Esophagus muscularis mucosa (tissue), 4 donors: ENCODE data around the gene TCP10L. TPM values are rescaled to one million over a fixed set of nuclear protein-coding genes. Genes with fewer than 3 reads are reported as not detected.

Source experiments
- DNase-seq: peaks from one replicate; pipeline ENCODE4 v3.0.0-alpha.2; 2017; ENCODE audit errors: extremely low spot score
- H3K27ac ChIP-seq, 4 donors: fragments of 200-600 bp; sonication (generic); replicated peaks in 1 of 4; 1 replicate in 3 of 4; 2 replicates in 1 of 4; pipeline ENCODE4 v1.5.1; 2016 to 2019; ENCODE audit warnings: mild to moderate bottlenecking in 1 of 4
- H3K27me3 ChIP-seq, 4 donors: fragments of 200-600 bp; sonication (generic); one replicate each; pipeline versions ENCODE4 v1.5.1 to v1.6.0; 2016 to 2019
- H3K36me3 ChIP-seq, 4 donors: fragments of 200-600 bp; sonication (generic); one replicate each; pipeline ENCODE4 v1.5.1; 2016 to 2019
- H3K4me1 ChIP-seq, 4 donors: fragments of 200-600 bp; sonication (generic); one replicate each; pipeline ENCODE4 v1.5.1; 2016 to 2019
- H3K4me3 ChIP-seq, 4 donors: fragments of 200-600 bp; sonication (generic); 1 replicate in 2 of 4; 2 replicates in 2 of 4; pipeline ENCODE4 v1.5.1; 2016 to 2019; ENCODE audit warnings: mild to moderate bottlenecking in 4 of 4, moderate library complexity in 1 of 4
- H3K9me3 ChIP-seq, 4 donors: fragments of 200-600 bp; sonication (generic); 1 replicate in 3 of 4; 2 replicates in 1 of 4; pipeline ENCODE4 v1.5.1; 2016 to 2019
- EP300 ChIP-seq: sonication (generic); formaldehyde crosslinking; IDR thresholded peaks from one replicate; pipeline ENCODE4 v1.6.1; 2017; ENCODE audit warnings: antibody characterized with exemption
- POLR2A ChIP-seq: fragments of 450-650 bp; IDR thresholded peaks from one replicate; pipeline ENCODE4 v1.6.1; 2017; ENCODE audit warnings: antibody characterized with exemption, moderate library complexity, mild to moderate bottlenecking, low read depth
- POLR2AphosphoS5 ChIP-seq, 2 donors: sonication (generic); formaldehyde crosslinking; IDR thresholded peaks; one replicate each; pipeline ENCODE4 v1.6.1; 2017; ENCODE audit warnings: antibody characterized with exemption in 2 of 2
- WGBS: methylation state at CpG from one replicate; pipeline ENCODE4 v1.1.5; 2018; 5-methylcytosine and 5-hydroxymethylcytosine counted together
- intact Hi-C: fragments of 100-400 bp; cut with DNase I; formaldehyde crosslinking; loops from one replicate; pipeline ENCODE4 v1.15.1; 2023
- total RNA-seq, 4 donors: library from RNA; depleted of rRNA; stranded (reverse); fragments of >200 nt; gene quantifications; one replicate each; pipeline versions ENCODE4 v1.1.0 to v1.2.1, GENCODE V29; 2016
- TF ChIP-seq, protein P1 (sequence below), 3 experiments: fragments of 200-600 bp in 2 of 3; fragments of 450-650 bp in 1 of 3; sonication (generic) in 2 of 3; IDR thresholded peaks; one replicate each; pipeline ENCODE4 v1.5.1; 2017 to 2019; ENCODE audit warnings: antibody characterized with exemption in 3 of 3, mild to moderate bottlenecking in 2 of 3, moderate library complexity in 1 of 3

Gene TCP10L
- total RNA-seq, 4 donors from 2014 or later = 1.2 to 1.7 (median 1.5) TPM

DNA sequence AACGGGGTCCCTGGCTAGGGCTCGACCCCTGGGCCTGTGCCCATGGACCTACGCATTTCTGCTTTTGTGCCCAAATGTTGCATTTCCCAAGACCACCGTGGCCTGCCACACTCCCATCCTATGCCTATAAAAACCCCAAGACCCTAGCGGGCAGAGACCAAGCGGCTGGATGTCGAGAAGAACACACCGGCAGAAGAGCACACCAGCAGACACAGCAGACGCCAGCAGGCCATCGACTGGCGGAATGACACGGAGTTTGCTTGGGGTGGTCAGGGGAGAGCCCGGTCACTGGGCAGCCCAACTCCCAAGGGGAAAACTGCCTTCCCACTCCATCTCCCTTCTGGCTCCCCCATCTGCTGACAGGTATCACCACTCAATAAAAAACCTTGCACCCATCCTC, 4.4 kb downstream of the TCP10L start:
- TF ChIP-seq POLR2A = no peak
- Histone ChIP-seq H3K27ac (no peak overlapping the region), H3K4me1 (no peaks in the 10 kb centered on the region), H3K4me3 (no peak overlapping the region), H3K36me3 (peaks cover 0 to 14% (median 0%) of the 10 kb centered on the region in 4 donors), H3K9me3 (no peaks in the 10 kb centered on the region), H3K27me3 (no peaks in the 10 kb centered on the region)
- intact Hi-C loops = no loop called here
- DNase-seq = no peak
- WGBS = 90% methylated on average over 13 of the region's 13 CpGs

DNA sequence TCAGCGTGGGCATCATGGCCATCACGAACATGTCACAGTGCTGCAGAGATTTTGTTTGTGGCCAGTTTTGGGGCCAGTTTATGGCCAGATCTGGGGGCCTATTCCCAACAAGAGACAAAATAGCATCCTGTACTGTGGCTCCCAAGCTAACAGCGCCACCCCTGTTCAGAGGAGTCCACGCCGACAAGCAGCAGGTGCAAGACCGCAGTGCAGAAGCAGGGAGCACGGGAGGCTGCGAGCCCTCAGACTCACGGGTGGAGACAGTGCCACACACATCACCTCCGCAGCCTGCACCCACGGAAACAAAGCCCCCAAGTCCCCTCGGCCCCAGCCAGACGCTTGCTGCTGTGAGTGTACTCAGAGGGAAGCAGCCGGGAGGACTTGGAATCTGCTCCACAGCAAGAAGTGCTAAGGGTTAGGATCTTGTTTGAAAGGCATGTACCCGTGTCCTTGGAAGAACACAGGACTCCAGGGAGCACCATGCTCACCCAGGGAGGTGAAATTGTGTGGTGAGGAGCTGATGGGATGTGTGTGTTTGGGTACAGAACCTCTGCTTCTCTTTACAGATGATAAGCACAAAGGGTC, 7.1 kb downstream of the TCP10L start:
- H3K27me3 ChIP-seq = no peaks in the 10 kb centered on the region
- WGBS = 58% methylated on average over 15 of the region's 15 CpGs

DNA sequence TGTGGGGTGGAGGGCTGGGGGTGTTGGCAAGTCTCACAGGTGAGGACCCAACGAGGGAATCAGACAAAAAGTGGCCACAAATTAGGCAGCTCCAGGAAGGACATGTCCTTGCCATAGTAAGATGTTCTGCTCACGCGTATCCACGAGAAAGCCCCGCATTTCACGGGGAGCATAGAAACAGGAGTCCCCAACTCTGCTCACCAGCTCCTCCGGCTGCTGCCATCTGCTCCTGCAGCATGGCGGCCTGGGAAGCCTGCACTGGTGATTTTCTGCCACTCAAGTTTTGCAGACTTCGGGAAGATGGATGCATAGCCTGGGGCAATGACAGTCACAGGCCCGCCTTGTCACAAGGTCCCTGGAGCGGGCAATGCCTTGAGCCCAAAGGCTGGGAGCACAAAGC, 9.3 kb downstream of the TCP10L start:
- H3K9me3 ChIP-seq = no peaks in the 10 kb centered on the region
- H3K36me3 ChIP-seq = peaks cover 0 to 14% (median 0%) of the 10 kb centered on the region in 4 donors
- WGBS = 97% methylated on average over 6 of the region's 11 CpGs
- H3K27me3 ChIP-seq = no peaks in the 10 kb centered on the region
- no peaks in the 10 kb centered on the region for H3K4me1 ChIP-seq
- TF ChIP-seq, protein P1, sequence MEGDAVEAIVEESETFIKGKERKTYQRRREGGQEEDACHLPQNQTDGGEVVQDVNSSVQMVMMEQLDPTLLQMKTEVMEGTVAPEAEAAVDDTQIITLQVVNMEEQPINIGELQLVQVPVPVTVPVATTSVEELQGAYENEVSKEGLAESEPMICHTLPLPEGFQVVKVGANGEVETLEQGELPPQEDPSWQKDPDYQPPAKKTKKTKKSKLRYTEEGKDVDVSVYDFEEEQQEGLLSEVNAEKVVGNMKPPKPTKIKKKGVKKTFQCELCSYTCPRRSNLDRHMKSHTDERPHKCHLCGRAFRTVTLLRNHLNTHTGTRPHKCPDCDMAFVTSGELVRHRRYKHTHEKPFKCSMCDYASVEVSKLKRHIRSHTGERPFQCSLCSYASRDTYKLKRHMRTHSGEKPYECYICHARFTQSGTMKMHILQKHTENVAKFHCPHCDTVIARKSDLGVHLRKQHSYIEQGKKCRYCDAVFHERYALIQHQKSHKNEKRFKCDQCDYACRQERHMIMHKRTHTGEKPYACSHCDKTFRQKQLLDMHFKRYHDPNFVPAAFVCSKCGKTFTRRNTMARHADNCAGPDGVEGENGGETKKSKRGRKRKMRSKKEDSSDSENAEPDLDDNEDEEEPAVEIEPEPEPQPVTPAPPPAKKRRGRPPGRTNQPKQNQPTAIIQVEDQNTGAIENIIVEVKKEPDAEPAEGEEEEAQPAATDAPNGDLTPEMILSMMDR (IDR thresholded peaks at IDR 0.05) = no peak
- TF ChIP-seq POLR2AphosphoS5 (IDR thresholded peaks at IDR 0.05) = no peak
- no peak for TF ChIP-seq POLR2A
- no peak for TF ChIP-seq EP300
- DNase-seq = no peak
- no peak overlapping the region for H3K4me3 ChIP-seq
- intact Hi-C loops = no loop called here
- no peak overlapping the region for H3K27ac ChIP-seq

More for the DNA sequence above, 7.1 kb downstream of the TCP10L start:
- Histone ChIP-seq H3K4me3 (no peak overlapping the region), H3K36me3 (peaks cover 0 to 14% (median 0%) of the 10 kb centered on the region in 4 donors), H3K9me3 (no peaks in the 10 kb centered on the region), H3K27ac (no peak overlapping the region), H3K4me1 (no peaks in the 10 kb centered on the region)
- TF ChIP-seq, protein P1 (IDR thresholded peaks at IDR 0.05) = peak in 1 of 3 experiments; percentile 3
- TF ChIP-seq POLR2A = no peak
- no peak for DNase-seq
- intact Hi-C loops = no loop called here

DNA sequence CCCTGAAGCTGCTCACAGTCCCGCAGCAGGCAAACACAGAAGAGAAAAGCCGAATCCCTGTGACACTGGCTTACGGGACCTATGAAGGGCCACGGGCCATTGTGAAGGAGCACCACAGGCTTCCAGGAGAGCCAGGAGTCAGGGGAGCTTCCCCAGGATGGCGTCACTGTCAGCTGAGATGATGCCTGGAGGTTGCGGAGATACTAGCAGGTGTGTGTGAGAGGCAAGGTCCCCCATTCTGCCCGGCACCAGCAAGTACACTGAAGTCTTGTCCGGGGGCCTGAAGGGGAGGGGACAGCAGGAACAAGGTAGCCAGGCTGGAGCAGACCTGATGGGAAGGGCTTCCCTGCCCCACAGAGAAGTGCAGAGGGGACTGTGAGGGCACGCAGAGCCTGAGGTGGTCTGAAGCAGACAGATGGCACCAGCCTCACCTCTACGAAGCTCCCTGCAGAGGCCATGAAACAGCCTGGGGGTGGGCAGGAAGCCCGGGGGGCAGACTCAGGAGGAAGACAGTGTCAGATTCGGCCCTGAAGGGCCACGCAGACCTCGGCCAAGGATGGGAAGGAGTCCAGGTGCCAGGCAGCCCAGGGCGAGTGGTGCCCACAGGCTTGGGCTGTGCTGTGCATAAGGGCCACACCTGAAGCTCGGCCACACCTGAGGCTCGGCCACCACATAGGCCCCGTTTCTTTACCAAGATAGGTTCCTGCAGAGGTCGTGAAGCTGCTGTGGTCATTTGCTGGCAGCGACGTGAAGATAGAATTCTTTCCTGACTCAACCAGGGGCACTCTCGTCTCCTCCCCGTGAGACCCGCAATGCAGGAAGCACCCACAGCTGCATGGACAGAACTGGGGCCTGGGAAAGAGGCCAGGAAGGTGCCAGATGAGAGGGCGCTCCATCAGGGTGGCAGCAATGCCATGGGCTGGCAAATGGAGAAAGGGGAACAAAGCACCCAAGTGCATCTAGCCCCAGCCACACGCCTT, 10.1 kb downstream of the TCP10L start:
- peaks cover 0 to under 1% (median 0%) of the 10 kb centered on the region in 4 donors for H3K4me1 ChIP-seq
- no peak overlapping the region for H3K27ac ChIP-seq
- H3K9me3 ChIP-seq = no peaks in the 10 kb centered on the region
- H3K36me3 ChIP-seq = peaks cover 0 to 14% (median 0%) of the 10 kb centered on the region in 4 donors
- WGBS = 89% methylated on average over 22 of the region's 26 CpGs
- no peaks in the 10 kb centered on the region for H3K27me3 ChIP-seq
- no peak for DNase-seq
- no peak overlapping the region for H3K4me3 ChIP-seq
- TF ChIP-seq, protein P1 (IDR thresholded peaks at IDR 0.05) = no peak
- TF ChIP-seq EP300 (no peak), POLR2AphosphoS5 (IDR thresholded peaks at IDR 0.05) (no peak), POLR2A (no peak)
- intact Hi-C loops = no loop called here
